IMR-90 (cell line): ENCODE results near the gene FAM53B.

Source experiments
- CEBPB ChIP-seq: IDR thresholded peaks from 2 replicates; pipeline ENCODE4 v1.6.1; 2012; ENCODE audit warnings: low read depth, low read length, improper control_type of control experiment
- CTCF ChIP-seq: conservative IDR thresholded peaks from 2 replicates; pipeline ENCODE4 v1.5.1; 2012; ENCODE audit warnings: mild to moderate bottlenecking, low read depth, low read length, improper control_type of control experiment

GRCh38 chr10:124573726-124574455 is 170.3 kb downstream of the FAM53B start:
- TF ChIP-seq CTCF (no peak), CEBPB (no peak)
